ENCODE measurements around the gene PRKCE. TPM values are rescaled to one million over a fixed set of nuclear protein-coding genes. Genes with fewer than 3 reads are reported as not detected.

The PRKCE gene
- total and polyA plus RNA-seq, 2 donors (not counting 3 experiments of a cell fraction or from before 2014, with no cell fraction given), result 27.9 to 33.9 TPM

DNA sequence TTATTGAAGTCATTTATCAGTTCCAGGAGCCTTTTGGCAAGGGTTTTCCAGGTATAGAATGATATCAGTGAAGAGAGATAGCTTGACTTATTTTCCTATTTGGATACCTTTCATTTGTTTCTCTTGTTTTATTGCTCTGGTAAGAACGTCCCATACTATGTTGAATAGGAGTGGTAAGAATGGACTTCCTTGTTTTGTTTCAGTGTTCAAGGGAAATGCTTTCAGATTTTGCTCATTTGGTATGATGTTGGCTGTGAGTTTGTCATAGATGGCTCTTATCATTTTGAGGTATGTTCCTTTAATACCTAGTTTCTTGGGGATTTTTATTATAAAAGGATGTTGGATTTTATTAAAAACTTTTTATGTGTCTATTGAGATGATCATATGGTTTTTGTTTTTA lies 558.6 kb downstream of the PRKCE start:
- BruUV-seq (replicated peaks), result no TSS peak
- no peak overlapping the region for H3K27ac ChIP-seq (ENCODE audit: insufficient read depth, low read depth, low read length)
- H4K20me1 ChIP-seq (replicated peaks; ENCODE audit: control insufficient read depth, extremely low read depth, insufficient read depth, low read length), result no peaks in the 10 kb centered on the region
- H3K27me3 ChIP-seq (ENCODE audit: control insufficient read depth in 2 of 2, insufficient read depth in 2 of 2, low read length in 2 of 2), result no peaks in the 10 kb centered on the region
- no peak overlapping the region for H2AFZ ChIP-seq (ENCODE audit: low read depth, low read length)
- no peaks in the 10 kb centered on the region for H3K36me3 ChIP-seq (ENCODE audit: control insufficient read depth in 2 of 2, extremely low read depth in 1 of 2, insufficient read depth in 2 of 2, low read length in 2 of 2)
- dilution Hi-C loops (cut with MboI; ENCODE audit: extremely low pct_ligation_motif_present, low sequenced_read_pairs) (no loop called here), intact Hi-C loops (cut with micrococcal nuclease) (no loop called here)
- DNase-seq (ENCODE audit: low read depth, low spot score) (peak; percentile 39), FAIRE-seq (no peak)
- H3K4me1 ChIP-seq (ENCODE audit: control insufficient read depth, extremely low read depth, insufficient read depth, low read length), result no peaks in the 10 kb centered on the region
- ChIA-PET CTCF (interaction anchor here (1.2 kb wide), 1 partner anchor 19 kb away, joined by 3 read pairs; no protein-coding TSS in a partner anchor), POLR2A (no interaction called here)
- no peaks in the 10 kb centered on the region for H3K9me1 ChIP-seq (replicated peaks; ENCODE audit: control insufficient read depth, extremely low read depth, insufficient read depth, low read length)
- no peak overlapping the region for H3K9ac ChIP-seq (replicated peaks; ENCODE audit: extremely low read depth, insufficient read depth, low read length)
- H3K4me2 ChIP-seq (ENCODE audit: insufficient read depth, low read length), result no peak overlapping the region
- no peak overlapping the region for H3K4me3 ChIP-seq (replicated peaks in 1 of 3; ENCODE audit: insufficient read depth in 1 of 3, low read depth in 1 of 3, low read length in 3 of 3)
- no peaks in the 10 kb centered on the region for H3K79me2 ChIP-seq (ENCODE audit: control insufficient read depth, insufficient read depth, low read length)
- H3K9me3 ChIP-seq (replicated peaks; ENCODE audit: control insufficient read depth, insufficient read depth, low read length), result no peaks in the 10 kb centered on the region
- TF ChIP-seq FOS (IDR thresholded peaks at IDR 0.05; ENCODE audit: borderline replicate concordance, insufficient read depth, low read length) (no peak), POLR2AphosphoS5 (IDR thresholded peaks at IDR 0.05; ENCODE audit: insufficient read depth, low read depth, low read length) (no peak), POLR2A (IDR thresholded peaks at IDR 0.05; ENCODE audit: low read depth, low read length) (no peak), EZH2 (IDR thresholded peaks at IDR 0.05; ENCODE audit: borderline replicate concordance, low read depth, low read length, severe bottlenecking) (no peak), GATA2 (IDR thresholded peaks at IDR 0.05; ENCODE audit: insufficient read depth, insufficient read length, low read depth, low read length) (no peak), MYC (IDR thresholded peaks at IDR 0.05; ENCODE audit: low read depth, low read length) (no peak)
- TF ChIP-seq, protein P1, sequence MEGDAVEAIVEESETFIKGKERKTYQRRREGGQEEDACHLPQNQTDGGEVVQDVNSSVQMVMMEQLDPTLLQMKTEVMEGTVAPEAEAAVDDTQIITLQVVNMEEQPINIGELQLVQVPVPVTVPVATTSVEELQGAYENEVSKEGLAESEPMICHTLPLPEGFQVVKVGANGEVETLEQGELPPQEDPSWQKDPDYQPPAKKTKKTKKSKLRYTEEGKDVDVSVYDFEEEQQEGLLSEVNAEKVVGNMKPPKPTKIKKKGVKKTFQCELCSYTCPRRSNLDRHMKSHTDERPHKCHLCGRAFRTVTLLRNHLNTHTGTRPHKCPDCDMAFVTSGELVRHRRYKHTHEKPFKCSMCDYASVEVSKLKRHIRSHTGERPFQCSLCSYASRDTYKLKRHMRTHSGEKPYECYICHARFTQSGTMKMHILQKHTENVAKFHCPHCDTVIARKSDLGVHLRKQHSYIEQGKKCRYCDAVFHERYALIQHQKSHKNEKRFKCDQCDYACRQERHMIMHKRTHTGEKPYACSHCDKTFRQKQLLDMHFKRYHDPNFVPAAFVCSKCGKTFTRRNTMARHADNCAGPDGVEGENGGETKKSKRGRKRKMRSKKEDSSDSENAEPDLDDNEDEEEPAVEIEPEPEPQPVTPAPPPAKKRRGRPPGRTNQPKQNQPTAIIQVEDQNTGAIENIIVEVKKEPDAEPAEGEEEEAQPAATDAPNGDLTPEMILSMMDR (IDR thresholded peaks at IDR 0.05; ENCODE audit: extremely low read depth in 1 of 2, insufficient read depth in 1 of 2, low read depth in 1 of 2, low read length in 2 of 2), result no peak
- TF ChIP-seq, protein P2, sequence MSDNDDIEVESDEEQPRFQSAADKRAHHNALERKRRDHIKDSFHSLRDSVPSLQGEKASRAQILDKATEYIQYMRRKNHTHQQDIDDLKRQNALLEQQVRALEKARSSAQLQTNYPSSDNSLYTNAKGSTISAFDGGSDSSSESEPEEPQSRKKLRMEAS (IDR thresholded peaks at IDR 0.05; ENCODE audit: insufficient read depth, insufficient read length), result no peak
